A549 treated with Hydrocortisone at 1 μM for 4 hours (cell line): ENCODE measurements around the gene ABCG1. TPM values are rescaled to one million over a fixed set of nuclear protein-coding genes. Genes with fewer than 3 reads are reported as not detected.

Experiments used
- total RNA-seq: library from RNA; stranded (reverse); fragments of 200-300 nt; extraction: Qiagen RNA extraction; gene quantifications from 5 replicates; pipeline ENCODE4 v1.2.3, GENCODE V29; 2022

Gene ABCG1
- total RNA-seq, result 1.8 to 2.9 TPM (median 2.6 TPM) in 5 replicates

GRCh38 chr21:42218836-42219605 is at the start of gene ABCG1:
ABCG1 (plus strand) TSS chr21:42219140; CDS start chr21:42219263, 123 bp downstream.

GRCh38 chr21:42315296-42315891 is 96.5 kb downstream of the ABCG1 start, which contains the start of gene TFF3:
TFF3 (minus strand) TSS chr21:42315409; CDS start chr21:42315374, 35 bp downstream.

Other genes starting within 250 kb of the ABCG1 start
- 4.3 to 6.5 TPM (median 5.4 TPM) in 5 replicates for gene ZBTB21, start 208.8 kb upstream of the ABCG1 start, total RNA-seq
- not detected in 5 replicates for gene UMODL1, start 147.8 kb upstream of the ABCG1 start, total RNA-seq
- 0.25 TPM in 1 of 5 replicates, not detected in the others for gene TFF3, start 96.3 kb downstream of the ABCG1 start, total RNA-seq
- gene TFF2, start 131.9 kb downstream of the ABCG1 start, total RNA-seq, result not detected in 5 replicates
- 21.7 to 28.6 TPM (median 26.5 TPM) in 5 replicates for gene TFF1, start 147.4 kb downstream of the ABCG1 start, total RNA-seq
- gene TMPRSS3, start 176.9 kb downstream of the ABCG1 start, total RNA-seq, result 0.10 to 0.36 TPM (median 0.22 TPM) in 5 replicates
- gene UBASH3A, start 184.8 kb downstream of the ABCG1 start, total RNA-seq, result 0.12 to 0.20 TPM (median 0.13 TPM) in 5 replicates